SK-N-SH treated with all-trans-retinoic acid at 6 μM for 48 hours (cell line): ENCODE data around the gene MCM8.

Experiments used
- ATAC-seq: fragments of 200-7000 bp; cut with Tn5 transposase; 3 replicates; pipeline ENCODE4 v1.9.1; 2020; ENCODE audit warnings: mild to moderate bottlenecking, moderate library complexity
- ARNTL ChIP-seq: fragments of 450-650 bp; formaldehyde crosslinking; IDR thresholded peaks from 2 replicates; pipeline ENCODE4 v1.5.0; 2020; ENCODE audit warnings: low read depth, mild to moderate bottlenecking, moderate library complexity, borderline replicate concordance
- CSDC2 ChIP-seq: fragments of 250-450 bp; sonication (Bioruptor Pico); IDR thresholded peaks from 2 replicates; pipeline ENCODE4 v1.5.0; 2020; ENCODE audit warnings: mild to moderate bottlenecking, moderate library complexity
- ESRRG ChIP-seq: fragments of 250-450 bp; sonication (Bioruptor Pico); IDR thresholded peaks from 2 replicates; pipeline ENCODE4 v1.6.1; 2021; ENCODE audit warnings: mild to moderate bottlenecking
- GLIS3 ChIP-seq: fragments of 250-450 bp; sonication (Bioruptor Pico); IDR thresholded peaks from 2 replicates; pipeline ENCODE4 v1.5.0; 2020; ENCODE audit warnings: mild to moderate bottlenecking, moderate library complexity
- ISL1 ChIP-seq: fragments of 250-450 bp; sonication (Bioruptor Pico); IDR thresholded peaks from 2 replicates; pipeline ENCODE4 v2.1.2; 2022; ENCODE audit warnings: mild to moderate bottlenecking, moderate library complexity
- OSR1 ChIP-seq: fragments of 250-450 bp; sonication (Bioruptor Pico); IDR thresholded peaks from 2 replicates; pipeline ENCODE4 v1.8.0; 2022; ENCODE audit warnings: moderate library complexity, mild to moderate bottlenecking, inconsistent platforms
- PPARA ChIP-seq: fragments of 250-450 bp; sonication (Bioruptor Pico); IDR thresholded peaks from 2 replicates; pipeline ENCODE4 v1.5.0; 2020; ENCODE audit warnings: mild to moderate bottlenecking, borderline replicate concordance
- SNAI2 ChIP-seq: fragments of 250-450 bp; sonication (Bioruptor Pico); IDR thresholded peaks from 2 replicates; pipeline ENCODE4 v1.5.0; 2020; ENCODE audit warnings: mild to moderate bottlenecking, moderate library complexity
- TCF4 ChIP-seq: fragments of 250-450 bp; sonication (Bioruptor Pico); IDR thresholded peaks from 2 replicates; pipeline ENCODE4 v1.8.0; 2021; ENCODE audit warnings: mild to moderate bottlenecking, moderate library complexity, borderline replicate concordance
- ZFP3 ChIP-seq: fragments of 250-450 bp; sonication (Bioruptor Pico); IDR thresholded peaks from 2 replicates; pipeline ENCODE4 v1.5.0; 2020; ENCODE audit warnings: mild to moderate bottlenecking, moderate library complexity
- ZFP30 ChIP-seq: fragments of 450-650 bp; formaldehyde crosslinking; IDR thresholded peaks from 2 replicates; pipeline ENCODE4 v1.5.0; 2022; ENCODE audit warnings: mild to moderate bottlenecking, moderate library complexity
- ZNF565 ChIP-seq: fragments of 450-650 bp; formaldehyde crosslinking; conservative IDR thresholded peaks from 2 replicates; pipeline ENCODE4 v1.5.0; 2020; ENCODE audit warnings: low read depth, mild to moderate bottlenecking, moderate library complexity
- ZNF70 ChIP-seq: fragments of 450-650 bp; formaldehyde crosslinking; IDR thresholded peaks from 2 replicates; pipeline ENCODE4 v1.5.0; 2020; ENCODE audit warnings: mild to moderate bottlenecking, moderate library complexity
- ZNF8 ChIP-seq: fragments of 450-650 bp; formaldehyde crosslinking; IDR thresholded peaks from 2 replicates; pipeline ENCODE4 v1.5.0; 2020; ENCODE audit warnings: mild to moderate bottlenecking, moderate library complexity
- TF ChIP-seq, protein P1 (sequence below): fragments of 250-450 bp; sonication (Bioruptor Pico); IDR thresholded peaks from 2 replicates; pipeline ENCODE4 v1.5.0; 2020; ENCODE audit warnings: mild to moderate bottlenecking, moderate library complexity
- TF ChIP-seq, protein P2 (sequence below): fragments of 250-450 bp; sonication (Bioruptor Pico); IDR thresholded peaks from 2 replicates; pipeline ENCODE4 v1.5.1; 2020; ENCODE audit warnings: low read depth, mild to moderate bottlenecking, moderate library complexity
- TF ChIP-seq, protein P3 (sequence below): fragments of 250-450 bp; sonication (Bioruptor Pico); IDR thresholded peaks from 2 replicates; pipeline ENCODE4 v1.8.0; 2021; ENCODE audit warnings: low read depth, mild to moderate bottlenecking, moderate library complexity, borderline replicate concordance
- TF ChIP-seq, protein P4 (sequence below): fragments of 250-450 bp; sonication (Bioruptor Pico); IDR thresholded peaks from 2 replicates; pipeline ENCODE4 v1.8.0; 2020; ENCODE audit warnings: mild to moderate bottlenecking, moderate library complexity, borderline replicate concordance

MCM8 gene

DNA sequence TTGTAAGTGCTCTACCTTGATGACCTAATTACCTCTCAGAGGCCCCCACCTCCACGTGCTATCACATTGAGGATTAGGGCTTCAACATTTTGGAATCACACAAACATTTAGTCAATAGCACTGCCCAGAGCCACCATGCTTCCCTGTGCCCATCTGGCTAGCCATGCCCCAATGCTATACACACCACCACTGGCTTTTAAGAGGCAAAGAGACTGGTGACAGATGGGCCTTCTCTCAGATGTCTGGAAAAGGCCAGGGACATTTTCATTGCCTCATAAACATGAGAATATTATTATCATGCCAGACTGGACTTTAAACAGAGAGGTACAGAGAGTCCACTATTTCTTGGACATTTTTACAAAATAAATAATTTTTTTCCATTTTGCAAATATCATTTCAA, 29.9 kb upstream of the MCM8 start (continued):
- TF ChIP-seq, protein P1, sequence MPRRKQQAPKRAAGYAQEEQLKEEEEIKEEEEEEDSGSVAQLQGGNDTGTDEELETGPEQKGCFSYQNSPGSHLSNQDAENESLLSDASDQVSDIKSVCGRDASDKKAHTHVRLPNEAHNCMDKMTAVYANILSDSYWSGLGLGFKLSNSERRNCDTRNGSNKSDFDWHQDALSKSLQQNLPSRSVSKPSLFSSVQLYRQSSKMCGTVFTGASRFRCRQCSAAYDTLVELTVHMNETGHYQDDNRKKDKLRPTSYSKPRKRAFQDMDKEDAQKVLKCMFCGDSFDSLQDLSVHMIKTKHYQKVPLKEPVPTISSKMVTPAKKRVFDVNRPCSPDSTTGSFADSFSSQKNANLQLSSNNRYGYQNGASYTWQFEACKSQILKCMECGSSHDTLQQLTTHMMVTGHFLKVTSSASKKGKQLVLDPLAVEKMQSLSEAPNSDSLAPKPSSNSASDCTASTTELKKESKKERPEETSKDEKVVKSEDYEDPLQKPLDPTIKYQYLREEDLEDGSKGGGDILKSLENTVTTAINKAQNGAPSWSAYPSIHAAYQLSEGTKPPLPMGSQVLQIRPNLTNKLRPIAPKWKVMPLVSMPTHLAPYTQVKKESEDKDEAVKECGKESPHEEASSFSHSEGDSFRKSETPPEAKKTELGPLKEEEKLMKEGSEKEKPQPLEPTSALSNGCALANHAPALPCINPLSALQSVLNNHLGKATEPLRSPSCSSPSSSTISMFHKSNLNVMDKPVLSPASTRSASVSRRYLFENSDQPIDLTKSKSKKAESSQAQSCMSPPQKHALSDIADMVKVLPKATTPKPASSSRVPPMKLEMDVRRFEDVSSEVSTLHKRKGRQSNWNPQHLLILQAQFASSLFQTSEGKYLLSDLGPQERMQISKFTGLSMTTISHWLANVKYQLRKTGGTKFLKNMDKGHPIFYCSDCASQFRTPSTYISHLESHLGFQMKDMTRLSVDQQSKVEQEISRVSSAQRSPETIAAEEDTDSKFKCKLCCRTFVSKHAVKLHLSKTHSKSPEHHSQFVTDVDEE (CRISPR knock-in tag), result no peak
- TF ChIP-seq, all 23 proteins: peak for 0

DNA sequence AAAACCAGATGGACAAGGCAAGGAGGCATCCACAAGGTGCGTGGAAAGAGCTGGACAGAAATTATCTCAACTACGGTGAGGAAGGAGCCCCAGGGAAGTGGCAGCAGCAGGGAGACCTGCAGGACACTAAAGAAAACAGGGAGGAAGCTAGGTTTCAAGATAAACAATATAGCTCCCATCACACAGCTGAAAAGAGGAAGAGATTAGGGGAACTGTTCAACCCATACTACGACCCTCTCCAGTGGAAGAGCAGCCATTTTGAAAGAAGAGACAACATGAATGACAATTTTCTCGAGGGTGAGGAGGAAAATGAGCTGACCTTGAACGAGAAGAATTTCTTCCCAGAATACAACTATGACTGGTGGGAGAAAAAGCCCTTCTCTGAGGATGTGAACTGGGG, 27.0 kb upstream of the MCM8 start:
- no peak for TF ChIP-seq ESRRG
- TF ChIP-seq OSR1 (CRISPR knock-in tag), result no peak
- TF ChIP-seq ARNTL (CRISPR knock-in tag), result no peak
- TF ChIP-seq ZFP30, result no peak
- TF ChIP-seq, protein P2, sequence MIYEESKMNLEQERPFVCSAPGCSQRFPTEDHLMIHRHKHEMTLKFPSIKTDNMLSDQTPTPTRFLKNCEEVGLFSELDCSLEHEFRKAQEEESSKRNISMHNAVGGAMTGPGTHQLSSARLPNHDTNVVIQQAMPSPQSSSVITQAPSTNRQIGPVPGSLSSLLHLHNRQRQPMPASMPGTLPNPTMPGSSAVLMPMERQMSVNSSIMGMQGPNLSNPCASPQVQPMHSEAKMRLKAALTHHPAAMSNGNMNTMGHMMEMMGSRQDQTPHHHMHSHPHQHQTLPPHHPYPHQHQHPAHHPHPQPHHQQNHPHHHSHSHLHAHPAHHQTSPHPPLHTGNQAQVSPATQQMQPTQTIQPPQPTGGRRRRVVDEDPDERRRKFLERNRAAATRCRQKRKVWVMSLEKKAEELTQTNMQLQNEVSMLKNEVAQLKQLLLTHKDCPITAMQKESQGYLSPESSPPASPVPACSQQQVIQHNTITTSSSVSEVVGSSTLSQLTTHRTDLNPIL (CRISPR knock-in tag), result no peak
- no peak for TF ChIP-seq TCF4 (CRISPR knock-in tag)
- TF ChIP-seq PPARA (CRISPR knock-in tag), result no peak
- no peak for TF ChIP-seq GLIS3
- no peak for TF ChIP-seq ZFP3 (CRISPR knock-in tag)
- no peak for TF ChIP-seq ZNF70 (CRISPR knock-in tag)
- TF ChIP-seq, protein P1 (CRISPR knock-in tag), result no peak
- TF ChIP-seq ZNF8 (CRISPR knock-in tag), result no peak
- TF ChIP-seq CSDC2 (CRISPR knock-in tag), result no peak
- TF ChIP-seq, protein P3, sequence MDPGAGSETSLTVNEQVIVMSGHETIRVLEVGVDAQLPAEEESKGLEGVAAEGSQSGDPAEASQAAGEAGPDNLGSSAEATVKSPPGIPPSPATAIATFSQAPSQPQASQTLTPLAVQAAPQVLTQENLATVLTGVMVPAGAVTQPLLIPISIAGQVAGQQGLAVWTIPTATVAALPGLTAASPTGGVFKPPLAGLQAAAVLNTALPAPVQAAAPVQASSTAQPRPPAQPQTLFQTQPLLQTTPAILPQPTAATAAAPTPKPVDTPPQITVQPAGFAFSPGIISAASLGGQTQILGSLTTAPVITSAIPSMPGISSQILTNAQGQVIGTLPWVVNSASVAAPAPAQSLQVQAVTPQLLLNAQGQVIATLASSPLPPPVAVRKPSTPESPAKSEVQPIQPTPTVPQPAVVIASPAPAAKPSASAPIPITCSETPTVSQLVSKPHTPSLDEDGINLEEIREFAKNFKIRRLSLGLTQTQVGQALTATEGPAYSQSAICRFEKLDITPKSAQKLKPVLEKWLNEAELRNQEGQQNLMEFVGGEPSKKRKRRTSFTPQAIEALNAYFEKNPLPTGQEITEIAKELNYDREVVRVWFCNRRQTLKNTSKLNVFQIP (CRISPR knock-in tag), result no peak
- TF ChIP-seq, protein P4, sequence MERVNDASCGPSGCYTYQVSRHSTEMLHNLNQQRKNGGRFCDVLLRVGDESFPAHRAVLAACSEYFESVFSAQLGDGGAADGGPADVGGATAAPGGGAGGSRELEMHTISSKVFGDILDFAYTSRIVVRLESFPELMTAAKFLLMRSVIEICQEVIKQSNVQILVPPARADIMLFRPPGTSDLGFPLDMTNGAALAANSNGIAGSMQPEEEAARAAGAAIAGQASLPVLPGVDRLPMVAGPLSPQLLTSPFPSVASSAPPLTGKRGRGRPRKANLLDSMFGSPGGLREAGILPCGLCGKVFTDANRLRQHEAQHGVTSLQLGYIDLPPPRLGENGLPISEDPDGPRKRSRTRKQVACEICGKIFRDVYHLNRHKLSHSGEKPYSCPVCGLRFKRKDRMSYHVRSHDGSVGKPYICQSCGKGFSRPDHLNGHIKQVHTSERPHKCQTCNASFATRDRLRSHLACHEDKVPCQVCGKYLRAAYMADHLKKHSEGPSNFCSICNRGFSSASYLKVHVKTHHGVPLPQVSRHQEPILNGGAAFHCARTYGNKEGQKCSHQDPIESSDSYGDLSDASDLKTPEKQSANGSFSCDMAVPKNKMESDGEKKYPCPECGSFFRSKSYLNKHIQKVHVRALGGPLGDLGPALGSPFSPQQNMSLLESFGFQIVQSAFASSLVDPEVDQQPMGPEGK (CRISPR knock-in tag), result no peak
- no peak for TF ChIP-seq ISL1 (CRISPR knock-in tag)
- no peak for TF ChIP-seq ZNF565 (CRISPR knock-in tag)
- TF ChIP-seq, all 23 proteins: peak for 0
- ATAC-seq, result no peak

DNA sequence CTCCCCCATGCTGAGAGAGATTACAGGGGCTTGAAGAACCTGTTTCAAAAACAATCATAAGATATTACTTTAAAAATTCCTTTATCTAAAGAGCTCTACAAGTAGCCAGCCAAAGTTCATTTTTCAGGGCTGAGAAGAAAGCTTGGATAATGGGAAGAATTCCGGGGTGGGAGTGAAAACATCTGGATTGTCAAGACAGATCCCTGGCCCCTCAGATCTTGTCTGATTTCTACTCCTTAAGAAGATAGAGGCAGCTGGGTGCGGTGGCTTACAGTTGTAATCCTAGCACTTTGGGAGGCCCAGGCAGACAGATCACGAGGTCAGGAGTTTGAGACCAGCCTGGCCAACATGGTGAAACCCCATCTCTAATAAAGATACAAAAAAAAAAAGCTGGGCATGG, 24.9 kb upstream of the MCM8 start:
- ATAC-seq, result no peak
- TF ChIP-seq, protein P2 (CRISPR knock-in tag), result no peak
- TF ChIP-seq SNAI2 (CRISPR knock-in tag) (no peak), ZNF70 (CRISPR knock-in tag) (no peak)
